GM18868 (cell line): ENCODE measurements around the gene HIBADH.

Experiments used
- ATAC-seq: cut with Tn5 transposase; IDR thresholded peaks from one replicate; pipeline ENCODE4 v1.9.1; 2021; ENCODE audit warnings: mild to moderate bottlenecking, moderate library complexity; ENCODE audit not compliant: unreplicated experiment

Gene HIBADH

DNA sequence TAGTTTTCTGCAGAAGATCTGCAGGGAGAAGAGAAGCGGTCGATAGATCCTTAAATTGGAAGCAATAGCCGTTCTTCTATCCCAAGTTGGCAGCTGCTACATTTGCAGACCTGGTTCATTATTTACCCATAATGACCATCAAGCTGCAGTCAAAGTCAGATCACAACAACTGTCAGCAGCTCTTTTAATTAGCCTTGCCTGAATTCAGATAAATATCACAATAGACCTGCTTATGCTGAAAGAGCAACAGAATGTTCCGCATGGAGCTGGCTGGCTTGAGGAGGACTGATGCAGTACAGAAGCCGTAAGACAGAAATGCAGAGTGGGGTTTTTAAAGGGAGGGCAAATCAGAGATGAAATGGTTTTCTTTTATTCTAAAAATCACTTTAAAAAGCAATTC is 109.4 kb downstream of the HIBADH start:
- ATAC-seq: no peak

DNA sequence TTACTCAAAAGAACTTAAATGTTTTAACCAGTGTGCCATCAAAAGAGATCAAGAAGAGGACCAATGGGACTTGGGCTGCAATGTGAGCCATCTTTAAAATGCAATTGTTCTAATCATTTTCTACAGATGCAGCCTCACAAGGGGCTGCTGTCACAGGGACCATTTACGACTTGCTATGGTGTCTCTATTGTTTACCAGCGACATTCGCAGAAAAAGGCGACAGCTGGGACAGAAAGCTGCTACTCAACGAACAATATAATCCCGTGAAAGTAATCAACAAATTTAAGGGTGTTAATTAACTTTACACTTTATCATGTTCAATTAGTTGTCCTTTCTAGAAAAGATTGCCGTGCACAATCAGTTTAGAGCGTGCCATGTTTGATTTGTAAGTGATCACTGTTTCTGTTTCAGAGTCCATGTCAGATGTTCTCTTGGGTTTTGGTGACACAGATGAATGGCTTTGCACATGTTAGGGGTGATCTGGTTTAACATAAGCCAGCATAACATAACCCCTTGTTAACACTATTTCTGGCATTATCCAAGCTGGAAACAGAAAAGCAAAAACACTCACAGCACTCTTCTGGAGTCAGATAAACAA is 110.8 kb downstream of the HIBADH start:
- ATAC-seq: no peak

- ATAC-seq: no peak
These were observed 113.1 kb downstream of the HIBADH start for GRCh38 chr7:27549606-27550005.

- no peak for ATAC-seq
These were observed 114.4 kb downstream of the HIBADH start for GRCh38 chr7:27548304-27548703.

- no peak for ATAC-seq
These were observed 115.3 kb downstream of the HIBADH start for GRCh38 chr7:27547401-27547800.

DNA sequence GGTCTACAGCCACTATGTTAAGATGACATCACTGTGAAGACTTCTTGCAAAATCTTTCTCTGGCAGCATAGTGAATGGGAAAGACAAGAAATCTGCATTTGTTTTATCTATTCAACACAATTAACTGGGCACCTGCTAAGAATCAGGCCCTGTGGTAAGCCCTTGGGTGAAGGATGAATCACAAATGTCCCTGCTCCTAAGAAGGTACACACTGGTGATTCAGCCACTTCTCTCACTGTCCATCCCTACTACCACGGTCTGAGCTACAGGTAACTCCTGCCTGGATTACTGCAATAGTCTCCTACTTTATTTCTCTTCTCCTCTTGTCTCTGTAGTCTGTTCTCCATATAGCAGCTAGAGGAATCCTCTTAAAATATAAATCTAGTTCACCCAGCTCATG is 116.1 kb downstream of the HIBADH start:
- no peak for ATAC-seq

- ATAC-seq: no peak
These were observed 126.9 kb downstream of the HIBADH start for GRCh38 chr7:27535795-27536194.

GRCh38 chr7:27533652-27534081 is 129.0 kb downstream of the HIBADH start:
- ATAC-seq: no peak

- no peak for ATAC-seq
These were observed 130.4 kb downstream of the HIBADH start for GRCh38 chr7:27532314-27532713.

- no peak for ATAC-seq
These were observed 135.4 kb downstream of the HIBADH start for GRCh38 chr7:27527348-27527714.

DNA sequence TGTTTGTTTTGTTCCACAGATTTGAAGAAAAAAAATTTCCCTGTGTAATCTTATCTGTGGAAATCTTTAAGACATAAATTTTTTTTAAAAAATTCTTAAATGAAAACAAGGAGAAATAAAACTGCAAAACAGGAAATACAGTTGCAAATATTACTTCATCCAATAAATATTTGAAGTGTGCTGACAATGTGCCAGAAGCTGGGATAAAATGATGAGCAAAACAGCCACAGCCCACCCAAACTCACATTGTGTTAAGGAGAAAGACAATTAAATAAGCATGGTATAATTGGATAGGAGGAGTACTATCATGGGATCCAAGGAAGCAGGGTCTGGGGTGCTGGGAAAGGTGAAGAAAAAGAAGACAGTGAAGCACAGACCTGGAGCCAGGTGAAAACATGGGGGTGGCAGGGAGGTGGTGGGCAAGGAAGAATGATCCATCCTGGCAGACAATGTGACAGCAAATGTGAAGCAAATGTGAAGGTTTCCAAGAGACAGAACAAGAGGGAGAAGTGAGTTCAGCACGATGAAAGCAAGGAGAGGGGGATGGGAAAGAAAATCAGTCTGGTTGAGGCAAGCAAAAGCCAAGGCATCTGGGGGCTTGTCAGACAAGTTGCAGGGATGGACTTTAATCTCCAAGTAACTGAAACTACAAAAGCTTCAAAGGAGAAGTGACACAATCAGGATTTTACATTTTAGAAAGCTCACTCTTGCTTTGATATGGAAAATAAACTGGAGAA is 135.9 kb downstream of the HIBADH start:
- no peak for ATAC-seq

DNA sequence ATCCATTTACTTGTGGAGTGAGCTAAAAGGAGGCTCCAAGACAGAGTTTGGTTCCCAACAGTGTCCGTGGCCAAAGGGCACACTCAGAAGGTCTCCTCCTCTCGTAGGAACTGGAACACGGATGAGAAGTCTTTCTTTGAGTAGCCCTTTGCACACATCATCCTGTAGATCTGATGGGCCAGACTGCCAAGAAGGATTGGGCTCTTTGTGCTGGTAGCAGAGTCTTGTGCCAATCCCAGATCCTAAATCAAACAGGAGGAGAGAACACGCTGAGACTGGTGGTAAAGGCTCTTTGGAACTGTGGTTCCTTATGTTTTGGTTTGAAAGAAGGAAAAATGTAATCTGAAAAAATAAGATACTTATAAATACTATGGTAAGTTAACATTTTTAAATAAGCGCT is 136.6 kb downstream of the HIBADH start:
- ATAC-seq: no peak

GRCh38 chr7:27523321-27523720 is 139.4 kb downstream of the HIBADH start:
- ATAC-seq: no peak

- ATAC-seq: no peak
These were observed 140.1 kb downstream of the HIBADH start for GRCh38 chr7:27522566-27522965.

DNA sequence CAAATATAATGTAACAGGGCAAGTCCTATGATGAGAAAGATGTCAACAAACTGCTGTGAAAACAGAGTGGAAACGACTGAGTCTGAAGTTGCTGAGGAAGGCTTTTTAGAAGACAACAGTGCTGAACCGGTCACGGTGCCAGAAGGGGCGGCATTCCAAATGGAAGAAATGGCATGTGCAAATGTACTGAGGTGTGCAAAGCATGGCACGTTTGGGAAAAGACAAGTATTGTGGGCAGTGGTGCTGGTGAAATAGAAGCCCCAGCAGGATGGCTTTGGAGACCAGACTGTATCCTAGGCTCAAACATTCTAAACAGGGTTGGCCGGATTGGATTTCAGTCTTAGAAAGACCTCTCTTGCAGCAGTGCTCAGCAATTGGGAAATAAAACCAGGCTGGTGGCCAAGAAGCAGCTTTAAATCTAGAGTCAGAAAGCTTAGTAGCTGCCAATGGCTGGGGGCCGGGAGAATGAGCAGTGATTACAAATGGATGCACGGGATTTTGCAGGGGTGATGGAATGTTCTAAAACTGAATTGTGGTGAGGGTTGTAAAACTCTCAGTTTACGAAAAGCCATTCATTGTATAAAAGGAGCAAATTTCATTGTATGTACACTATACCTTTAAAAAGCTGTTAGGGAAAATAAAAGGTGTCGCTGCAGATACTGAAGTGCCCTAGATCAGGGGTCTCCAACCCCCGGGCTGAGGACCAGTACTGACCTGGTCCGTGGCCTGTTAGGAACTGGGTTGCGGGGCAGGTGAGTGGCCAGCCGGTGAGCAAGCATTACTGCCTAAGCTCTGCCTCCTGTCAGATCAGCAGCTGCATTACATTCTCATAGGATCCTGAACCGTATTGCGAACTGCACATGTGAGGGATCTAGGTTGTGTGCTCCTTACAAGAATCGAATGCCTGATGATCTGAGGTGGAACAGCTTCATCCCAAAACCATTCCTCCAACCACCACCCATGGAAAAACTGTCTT is 141.6 kb downstream of the HIBADH start:
- ATAC-seq: no peak

GRCh38 chr7:27519793-27520469 is 142.8 kb downstream of the HIBADH start:
- no peak for ATAC-seq

DNA sequence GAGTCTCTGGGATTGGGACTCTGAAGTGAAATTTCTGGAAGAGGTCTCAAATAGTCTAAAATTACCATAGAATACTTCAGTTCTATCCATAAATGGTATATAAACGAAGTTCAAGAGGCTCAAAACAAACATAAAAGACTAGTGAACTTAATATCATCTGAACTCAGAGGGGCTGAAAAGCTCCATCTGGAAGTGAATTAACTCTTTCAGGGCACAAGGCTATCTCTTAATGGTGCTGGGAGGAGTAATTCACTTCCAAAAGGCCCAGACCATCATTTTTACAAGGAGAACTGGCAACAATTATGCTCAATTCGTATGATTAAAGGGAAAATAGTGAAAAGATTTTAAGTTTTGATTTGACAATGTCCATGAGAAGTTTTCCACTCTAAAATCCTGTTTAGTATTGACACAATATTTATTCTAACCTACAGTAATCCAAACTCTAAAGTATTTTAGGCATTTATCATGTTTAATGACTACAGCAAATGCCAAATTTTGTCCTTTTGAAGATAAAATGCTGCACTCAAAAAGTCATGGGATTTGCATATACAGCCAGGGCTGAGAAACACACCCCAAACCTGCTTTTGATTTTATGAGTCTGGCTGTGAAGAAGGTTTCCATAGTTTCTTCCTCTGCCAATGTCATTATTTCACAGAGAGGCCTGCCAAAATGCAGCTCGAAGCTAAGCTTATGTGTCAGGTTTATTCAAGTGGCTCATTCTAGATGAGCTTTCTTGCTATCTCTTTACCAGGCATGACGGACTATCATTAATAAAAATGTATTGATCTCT is 143.9 kb downstream of the HIBADH start:
- no peak for ATAC-seq

DNA sequence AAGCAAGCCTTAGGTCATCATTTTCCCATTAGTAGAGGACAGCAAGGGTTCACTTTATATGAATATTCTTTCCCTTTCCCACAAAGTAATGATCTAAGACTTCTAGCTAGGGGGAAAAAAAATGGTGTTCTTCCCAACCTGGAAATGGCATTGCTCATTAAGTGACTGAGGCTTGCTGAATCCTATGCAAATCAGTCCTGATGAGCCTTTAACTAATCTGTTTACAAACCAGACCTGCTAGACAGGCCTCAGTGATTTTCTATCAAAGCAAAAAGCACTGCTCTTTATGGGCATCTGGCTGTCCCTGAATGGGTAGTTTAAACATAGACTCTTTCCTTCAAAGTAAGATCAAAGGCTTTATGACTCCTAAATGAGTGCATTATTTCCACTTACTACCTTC is 146.3 kb downstream of the HIBADH start:
- no peak for ATAC-seq

- no peak for ATAC-seq
These were observed 146.8 kb downstream of the HIBADH start for GRCh38 chr7:27515933-27516332.

DNA sequence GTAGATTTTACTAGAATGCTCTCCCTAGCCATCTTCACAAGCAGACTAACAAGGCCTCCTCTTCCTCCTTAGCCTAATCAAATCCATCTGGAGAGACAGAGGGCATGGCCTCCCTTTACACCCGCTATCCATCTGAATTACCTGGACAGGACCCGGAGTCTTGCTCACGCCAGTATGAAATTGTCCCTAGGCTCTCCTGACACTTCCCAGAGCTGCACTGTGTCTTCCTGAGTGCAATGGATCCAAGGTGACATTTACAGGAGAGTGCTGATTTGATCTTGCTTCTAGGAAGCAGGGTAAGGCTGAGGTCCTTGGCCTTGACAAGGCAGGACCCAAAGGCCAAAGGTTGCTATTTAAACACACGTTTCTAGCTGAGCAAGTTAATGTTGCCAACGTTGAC is 147.8 kb downstream of the HIBADH start:
- no peak for ATAC-seq
